ENCODE results near the gene SLC12A7.
"Not testable (repeated sequence)": the region's sequence is repeated elsewhere in the genome, so short reads cannot be mapped to it uniquely, and the experiment has no call there.

The SLC12A7 gene

DNA sequence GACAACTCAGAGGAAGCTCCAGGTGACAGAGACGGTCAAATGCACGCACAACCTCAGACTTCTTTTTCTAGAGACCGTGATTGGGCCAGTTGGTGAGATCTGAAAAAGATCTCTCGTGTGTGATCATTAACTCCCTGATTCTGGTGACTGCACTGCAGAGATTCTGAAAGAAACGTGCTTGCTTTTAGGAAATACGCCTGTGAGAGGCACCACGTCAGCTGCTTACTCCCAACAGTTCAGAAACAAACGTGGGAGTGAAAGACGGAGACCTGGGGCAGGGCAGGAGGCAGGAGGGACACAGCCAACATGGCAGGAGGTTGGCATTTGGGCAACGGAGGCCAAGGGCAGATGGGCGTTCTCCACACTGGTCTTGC, 15.9 kb downstream of the SLC12A7 start:
- DNase-seq (ENCODE audit: low spot score) = no peak

GRCh38 chr5:1095302-1095989, 16.4 kb downstream of the SLC12A7 start:
- no peak for DNase-seq (ENCODE audit: low spot score)

DNA sequence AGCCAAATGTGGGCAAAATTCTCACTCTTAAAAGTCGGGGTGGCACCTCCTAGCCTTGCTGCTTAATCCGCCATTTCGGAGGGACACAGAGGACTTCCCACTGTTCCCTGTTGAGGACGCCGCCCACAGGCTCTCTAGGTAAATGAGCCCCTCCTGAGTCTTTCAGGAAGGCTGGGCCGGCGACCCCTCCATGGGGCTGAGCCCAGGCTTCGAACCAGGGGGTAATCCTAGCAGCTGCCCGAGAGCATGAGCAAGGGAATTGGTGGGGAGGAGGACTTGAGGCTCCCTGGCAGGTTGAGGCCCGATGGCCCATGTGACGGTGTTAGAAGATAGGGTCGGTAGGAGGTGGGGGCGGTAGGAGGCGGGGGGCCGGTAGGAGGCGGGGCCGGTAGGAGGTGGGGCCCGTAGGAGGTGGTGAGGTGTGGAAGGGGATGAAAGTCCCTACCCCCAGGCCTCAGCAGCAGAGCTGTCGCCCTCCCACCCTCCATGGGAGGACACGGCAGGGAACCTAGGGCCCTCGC, 17.1 kb downstream of the SLC12A7 start:
- DNase-seq (ENCODE audit: low spot score) = no peak

GRCh38 chr5:1093361-1093760, 18.5 kb downstream of the SLC12A7 start:
- no peak for DNase-seq (ENCODE audit: low spot score)

GRCh38 chr5:1092122-1092521, 19.7 kb downstream of the SLC12A7 start:
- DNase-seq (ENCODE audit: low spot score) = no peak

DNA sequence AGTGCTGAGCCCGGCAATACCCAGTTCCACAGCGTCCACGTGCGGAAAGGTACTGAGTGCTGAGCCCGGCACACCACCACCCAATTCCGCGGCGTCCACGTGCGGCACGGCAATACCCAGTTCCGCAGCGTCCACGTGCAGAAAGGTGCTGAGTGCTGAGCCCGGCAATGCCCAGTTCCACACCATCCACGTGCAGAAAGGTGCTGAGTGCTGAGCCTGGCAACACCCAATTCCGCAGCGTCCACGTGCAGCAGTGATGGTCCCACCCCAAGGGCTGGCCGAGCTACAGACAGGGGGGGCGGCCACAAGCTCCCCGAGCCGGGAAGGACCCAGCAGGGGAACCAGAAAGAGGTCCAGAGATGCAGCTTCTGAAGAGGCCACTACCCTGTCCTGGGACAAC, 20.2 kb downstream of the SLC12A7 start:
- DNase-seq (ENCODE audit: low spot score) = no peak

DNA sequence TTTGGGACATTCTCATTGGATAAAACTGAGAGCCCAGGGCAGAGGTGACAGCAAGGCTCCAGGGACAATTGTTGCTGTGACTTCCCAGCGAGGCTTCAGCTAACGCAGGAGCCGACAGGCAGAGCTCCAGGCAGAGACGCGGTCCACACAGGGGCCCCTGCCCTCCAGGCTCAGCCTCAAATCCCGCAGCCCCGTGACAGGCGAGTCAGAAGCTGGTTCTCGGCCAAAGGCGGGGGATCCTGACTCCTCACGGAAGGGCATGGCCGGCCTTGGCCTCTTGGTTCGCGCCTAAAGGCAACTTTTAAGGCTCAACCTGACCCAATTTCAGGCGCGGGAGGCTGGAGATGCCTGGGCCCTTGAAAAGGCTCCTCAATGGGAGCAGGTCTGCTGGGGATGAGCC, 21.3 kb downstream of the SLC12A7 start:
- no peak for DNase-seq (ENCODE audit: low spot score)

- DNase-seq (ENCODE audit: low spot score) = no peak
These were observed 22.2 kb downstream of the SLC12A7 start for GRCh38 chr5:1089621-1090040.

DNA sequence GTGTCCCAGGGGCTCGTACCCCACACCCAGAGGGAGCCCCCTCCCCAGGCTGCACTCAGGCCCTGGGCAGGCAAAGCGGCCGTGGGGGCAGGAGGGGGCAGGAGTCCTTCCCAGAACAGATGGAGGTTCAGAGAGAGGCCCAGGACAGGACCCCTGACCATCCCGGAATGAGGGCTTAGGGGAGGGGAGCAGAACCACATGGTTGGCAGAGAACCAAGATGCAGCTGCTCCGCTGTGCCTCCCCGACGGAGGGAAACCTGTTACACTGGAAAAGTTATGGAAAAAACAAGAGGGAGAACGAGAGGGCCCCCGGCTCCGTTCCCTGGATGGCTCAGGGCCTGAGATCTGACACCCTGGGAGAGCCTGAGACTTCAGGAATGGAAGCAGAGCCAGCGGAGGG, 22.7 kb downstream of the SLC12A7 start:
- no peak for DNase-seq (ENCODE audit: low spot score)

- DNase-seq (ENCODE audit: low spot score) = no peak
These were observed 23.1 kb downstream of the SLC12A7 start for GRCh38 chr5:1088726-1089125.

- DNase-seq (ENCODE audit: low spot score) = no peak
These were observed 23.8 kb downstream of the SLC12A7 start for GRCh38 chr5:1088031-1088430.

DNA sequence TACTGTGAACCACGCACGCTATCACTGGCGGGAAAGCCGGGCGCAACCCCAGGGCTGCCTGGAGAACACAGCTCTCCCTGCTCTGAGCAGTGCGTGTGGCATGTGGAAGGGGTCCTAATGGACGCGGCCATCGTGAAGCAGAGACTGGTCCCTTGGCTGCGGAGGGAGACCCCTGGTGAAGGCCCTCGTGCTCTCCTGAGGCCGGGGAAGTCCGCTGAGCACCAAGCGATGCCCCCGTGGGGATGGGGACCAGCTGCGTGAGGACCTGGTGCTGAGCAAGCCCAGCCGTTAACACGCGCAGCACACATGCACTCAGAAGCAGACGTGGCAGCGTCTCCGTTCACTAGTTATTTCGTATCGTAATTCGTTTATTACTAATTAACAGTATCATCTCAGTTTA, 24.4 kb downstream of the SLC12A7 start:
- no peak for DNase-seq (ENCODE audit: low spot score)

- no peak for DNase-seq (ENCODE audit: low spot score)
These were observed 25.0 kb downstream of the SLC12A7 start for GRCh38 chr5:1086871-1087270.

DNA sequence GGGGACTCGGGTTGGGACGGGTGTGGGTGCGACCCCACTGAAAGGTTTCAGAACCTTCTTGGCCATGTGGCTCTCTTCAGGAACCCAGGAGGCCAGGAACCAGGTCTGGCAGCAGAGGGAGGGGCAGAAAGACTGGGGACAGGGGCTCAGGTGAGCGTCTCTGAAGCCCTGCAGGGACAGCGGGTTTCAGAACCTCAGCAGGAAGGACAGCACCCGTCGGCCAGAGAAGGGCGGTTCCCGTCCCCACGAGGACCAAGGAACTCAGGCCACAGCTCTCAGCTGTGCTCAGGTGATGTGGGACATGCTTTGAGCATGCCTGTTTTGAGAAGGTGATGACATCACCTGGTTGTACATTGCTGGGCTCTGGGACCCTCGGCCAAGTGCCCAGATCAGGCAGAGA, 25.7 kb downstream of the SLC12A7 start:
- DNase-seq (ENCODE audit: low spot score) = no peak

DNA sequence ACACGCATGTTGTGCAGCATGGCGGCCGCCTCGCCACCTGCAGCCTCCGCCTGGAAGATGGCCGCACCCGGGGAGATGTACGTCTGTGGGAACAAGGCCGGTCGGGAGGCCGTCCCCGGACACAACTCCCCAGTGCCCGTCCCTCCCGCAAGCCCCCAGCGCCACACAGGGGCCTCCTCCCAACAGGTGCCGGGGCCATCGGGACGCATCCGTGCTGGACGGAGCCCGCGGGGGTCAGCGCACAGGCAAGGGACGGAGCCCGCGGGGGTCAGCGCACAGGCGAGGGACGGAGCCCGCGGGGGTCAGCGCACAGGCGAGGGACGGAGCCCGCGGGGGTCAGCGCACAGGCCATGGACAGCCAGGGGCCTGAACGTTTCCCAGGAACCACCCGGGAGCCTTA, 26.5 kb downstream of the SLC12A7 start:
- DNase-seq (ENCODE audit: low spot score) = no peak

- no peak for DNase-seq (ENCODE audit: low spot score)
These were observed 27.8 kb downstream of the SLC12A7 start for GRCh38 chr5:1083823-1084605.

- not testable (repeated sequence) for DNase-seq (ENCODE audit: low spot score)
These were observed 28.8 kb downstream of the SLC12A7 start for GRCh38 chr5:1083026-1083425.

GRCh38 chr5:1081519-1081918, 30.3 kb downstream of the SLC12A7 start:
- DNase-seq (ENCODE audit: low spot score) = no peak

GRCh38 chr5:1080432-1080831, 31.4 kb downstream of the SLC12A7 start:
- no peak for DNase-seq (ENCODE audit: low spot score)

DNA sequence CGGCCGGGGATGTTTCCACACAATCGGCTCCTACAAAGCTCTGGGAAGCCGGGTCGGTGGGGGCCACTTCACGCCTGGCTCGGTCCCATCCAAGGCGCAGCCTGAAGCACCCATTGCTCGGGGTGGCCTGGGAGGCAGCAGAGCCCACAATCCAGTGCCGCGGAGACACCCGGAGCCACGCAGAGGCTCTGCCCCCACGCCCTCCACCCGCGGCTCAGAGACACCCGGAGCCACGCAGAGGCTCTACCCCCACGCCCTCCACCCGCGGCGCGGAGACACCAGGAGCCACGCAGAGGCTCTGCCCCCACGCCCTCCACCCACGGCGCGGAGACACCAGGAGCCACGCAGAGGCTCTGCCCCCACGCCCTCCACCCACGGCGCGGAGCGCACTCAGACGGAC, 31.9 kb downstream of the SLC12A7 start:
- DNase-seq (ENCODE audit: low spot score) = no peak

DNA sequence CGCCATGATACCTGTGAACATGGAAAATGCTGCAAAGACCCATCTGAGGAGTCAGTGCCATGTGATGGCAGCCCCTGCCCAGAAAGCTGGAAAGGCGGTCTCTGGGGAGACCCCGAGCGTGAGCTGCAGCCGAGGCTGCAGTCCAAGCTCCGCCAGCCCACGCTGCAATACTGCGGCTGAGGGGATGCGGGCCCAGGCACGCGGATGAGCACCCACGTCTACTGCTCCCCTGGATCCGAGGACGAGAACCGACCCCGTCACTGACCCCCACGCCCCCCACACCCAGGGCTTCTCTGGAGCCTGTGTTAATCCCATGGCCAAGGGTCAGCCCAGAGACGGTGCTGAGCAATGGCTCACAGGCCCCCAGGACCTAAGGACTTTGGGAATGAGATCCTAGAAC, 32.4 kb downstream of the SLC12A7 start:
- DNase-seq (ENCODE audit: low spot score) = no peak

GRCh38 chr5:1078851-1079250, 33.0 kb downstream of the SLC12A7 start:
- DNase-seq (ENCODE audit: low spot score) = no peak

- DNase-seq (ENCODE audit: low spot score) = no peak
These were observed 33.7 kb downstream of the SLC12A7 start for GRCh38 chr5:1078206-1078605.
